Measurements from ENCODE around the gene MIS18A. TPM values are rescaled to one million over a fixed set of nuclear protein-coding genes. Genes with fewer than 3 reads are reported as not detected.

MIS18A gene
- total RNA-seq, 2 experiments from 2014 or later: 31.1 to 31.8 TPM

GRCh38 chr21:32257962-32258785 is 20.7 kb downstream of the MIS18A start:
- ChIA-PET POLR2A (interaction anchor here (0.6 kb wide), 1 partner anchor 326 kb away, joined by 3 read pairs; no protein-coding TSS in a partner anchor), CTCF (interaction anchor here (0.7 to 1.8 kb wide), 5 partner anchors 9 to 391 kb away, joined by 3 to 5 read pairs (median 3); no protein-coding TSS in a partner anchor)

- CTCF ChIA-PET: interaction anchor here (1.0 to 1.8 kb wide), 2 partner anchors 8 to 22 kb away, joined by 4 to 5 read pairs; no protein-coding TSS in a partner anchor
- POLR2A ChIA-PET: no interaction called here
Measured at GRCh38 chr21:32256873-32257620, 21.8 kb downstream of the MIS18A start.

GRCh38 chr21:32256251-32256650 is 22.6 kb downstream of the MIS18A start:
- POLR2A ChIA-PET: no interaction called here
- CTCF ChIA-PET: interaction anchor here (0.7 kb wide), 1 partner anchor 467 kb away, joined by 4 read pairs; no protein-coding TSS in a partner anchor

- POLR2A ChIA-PET: no interaction called here
Measured at GRCh38 chr21:32253215-32253641, 25.6 kb downstream of the MIS18A start.

GRCh38 chr21:32252136-32252535 is 26.7 kb downstream of the MIS18A start:
- CTCF ChIA-PET: no interaction called here
- POLR2A ChIA-PET: no interaction called here

More at GRCh38 chr21:32253215-32253641, 25.6 kb downstream of the MIS18A start:
- CTCF ChIA-PET: no interaction called here

- CTCF ChIA-PET: interaction anchor here (1.2 kb wide), 1 partner anchor 8 kb away, joined by 4 read pairs; no protein-coding TSS in a partner anchor
- POLR2A ChIA-PET: no interaction called here
Measured at GRCh38 chr21:32249511-32250280, 29.2 kb downstream of the MIS18A start.

GRCh38 chr21:32248571-32249461 is 30.0 kb downstream of the MIS18A start:
- ChIA-PET POLR2A (no interaction called here), CTCF (interaction anchor here (1.2 kb wide), 1 partner anchor 8 kb away, joined by 4 read pairs; no protein-coding TSS in a partner anchor)

- ChIA-PET POLR2A (no interaction called here), CTCF (no interaction called here)
Measured at GRCh38 chr21:32246571-32247140, 32.2 kb downstream of the MIS18A start.

GRCh38 chr21:32245971-32246370 is 32.9 kb downstream of the MIS18A start:
- CTCF ChIA-PET: no interaction called here
- POLR2A ChIA-PET: no interaction called here

GRCh38 chr21:32240851-32241687 is 37.8 kb downstream of the MIS18A start:
- CTCF ChIA-PET: interaction anchor here (0.9 kb wide), 1 partner anchor 305 kb away, joined by 3 read pairs; no protein-coding TSS in a partner anchor
- POLR2A ChIA-PET: interaction anchor here (0.6 kb wide), 1 partner anchor 32 kb away, joined by 4 read pairs; no protein-coding TSS in a partner anchor

- POLR2A ChIA-PET: no interaction called here
- CTCF ChIA-PET: no interaction called here
Measured at GRCh38 chr21:32239551-32239950, 39.3 kb downstream of the MIS18A start.

- ChIA-PET CTCF (no interaction called here), POLR2A (no interaction called here)
Measured at GRCh38 chr21:32238063-32238462, 40.8 kb downstream of the MIS18A start.

GRCh38 chr21:32237021-32237420 is 41.8 kb downstream of the MIS18A start:
- ChIA-PET CTCF (no interaction called here), POLR2A (interaction anchor here (0.6 kb wide), 1 partner anchor 26 kb away, joined by 6 read pairs; no protein-coding TSS in a partner anchor)

- ChIA-PET CTCF (interaction anchor here (1.5 kb wide), 1 partner anchor 24 kb away, joined by 5 read pairs; no protein-coding TSS in a partner anchor), POLR2A (no interaction called here)
Measured at GRCh38 chr21:32233722-32234301, 45.0 kb downstream of the MIS18A start.

- ChIA-PET CTCF (no interaction called here), POLR2A (no interaction called here)
Measured at GRCh38 chr21:32233055-32233546, 45.7 kb downstream of the MIS18A start.

GRCh38 chr21:32226444-32226843 is 52.4 kb downstream of the MIS18A start:
- ChIA-PET POLR2A (no interaction called here), CTCF (no interaction called here)
